Measurements from ENCODE around the gene JARID2. TPM values are rescaled to one million over a fixed set of nuclear protein-coding genes. Genes with fewer than 3 reads are reported as not detected.

JARID2 gene
- polyA plus RNA-seq, 1 of the 3 experiments (the other 2 are of a cell fraction): 3.4 TPM

DNA sequence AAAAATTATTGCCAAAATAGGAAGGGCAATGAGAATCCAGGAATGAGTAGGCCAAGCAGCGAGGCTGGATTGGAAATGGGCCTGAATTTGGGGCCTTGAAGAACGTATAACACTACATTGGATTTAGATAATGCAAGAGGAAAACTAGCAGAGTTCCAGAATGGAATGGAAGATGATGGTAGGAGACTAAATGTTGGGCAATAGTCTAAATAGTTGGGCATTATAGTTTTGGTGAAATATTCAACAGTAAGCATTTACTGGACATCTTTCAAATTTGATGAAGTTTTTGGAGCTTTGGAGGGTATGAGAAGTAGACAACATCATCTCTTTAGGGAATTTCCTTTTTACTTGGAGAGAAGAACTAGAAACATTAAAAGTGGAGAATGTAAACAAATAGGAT lies 3.4 kb upstream of the JARID2 start:
- Histone ChIP-seq H3K27me3 (ENCODE audit: insufficient read depth) (no peaks in the 10 kb centered on the region), H3K27ac (ENCODE audit: low read depth in 2 of 2, low read length in 1 of 2) (no peak overlapping the region), H3K9ac (no peak overlapping the region), H4K20me1 (ENCODE audit: insufficient read depth) (no peaks in the 10 kb centered on the region), H2AFZ (ENCODE audit: low read depth) (no peak overlapping the region), H3K4me3 (ENCODE audit: low read depth in 2 of 2, low read length in 1 of 2) (no peak overlapping the region), H3K9me3 (0 out of 2 replicates have a peak, but pooled peaks cover 3% of the 10 kb centered on the region), H3K36me3 (replicated peaks in 1 of 2; ENCODE audit: control insufficient read depth in 1 of 2, insufficient read depth in 2 of 2, low read length in 1 of 2) (no peaks in the 10 kb centered on the region), H3K79me2 (ENCODE audit: insufficient read depth) (peaks cover 15% of the 10 kb centered on the region), H3K4me2 (no peak overlapping the region), H3K9me2 (no peaks in the 10 kb centered on the region), H3K4me1 (ENCODE audit: control insufficient read depth in 1 of 2, insufficient read depth in 2 of 2, low read depth in 1 of 2, low read length in 1 of 2) (peaks cover 3 to 4% of the 10 kb centered on the region in 2 experiments; a peak in 2 of 4 replicates), H3F3A (replicated peaks; ENCODE audit: insufficient read depth) (peaks cover 3% of the 10 kb centered on the region)
- TF ChIP-seq RFX5 (IDR thresholded peaks at IDR 0.05; ENCODE audit: low read length) (no peak), SMC3 (IDR thresholded peaks at IDR 0.05; ENCODE audit: low read depth, low read length) (no peak), NFIC (IDR thresholded peaks at IDR 0.05; ENCODE audit: borderline replicate concordance) (no peak), EZH2phosphoT487 (IDR thresholded peaks at IDR 0.05; ENCODE audit: borderline replicate concordance, low read depth) (no peak), RXRA (IDR thresholded peaks at IDR 0.05; ENCODE audit: borderline replicate concordance, low read depth) (no peak), TAF1 (IDR thresholded peaks at IDR 0.05; ENCODE audit: borderline replicate concordance, low read depth, low read length) (no peak), NRF1 (IDR thresholded peaks at IDR 0.05; ENCODE audit: low read depth, low read length) (no peak), RAD21 (IDR thresholded peaks at IDR 0.05; ENCODE audit: low read length) (no peak), JUND (IDR thresholded peaks at IDR 0.05) (no peak), FOXJ3 (CRISPR knock-in tag; IDR thresholded peaks at IDR 0.05) (no peak)
- TF ChIP-seq, protein P1, sequence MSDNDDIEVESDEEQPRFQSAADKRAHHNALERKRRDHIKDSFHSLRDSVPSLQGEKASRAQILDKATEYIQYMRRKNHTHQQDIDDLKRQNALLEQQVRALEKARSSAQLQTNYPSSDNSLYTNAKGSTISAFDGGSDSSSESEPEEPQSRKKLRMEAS (IDR thresholded peaks at IDR 0.05; ENCODE audit: low read depth): no peak
- TF ChIP-seq, protein P2, sequence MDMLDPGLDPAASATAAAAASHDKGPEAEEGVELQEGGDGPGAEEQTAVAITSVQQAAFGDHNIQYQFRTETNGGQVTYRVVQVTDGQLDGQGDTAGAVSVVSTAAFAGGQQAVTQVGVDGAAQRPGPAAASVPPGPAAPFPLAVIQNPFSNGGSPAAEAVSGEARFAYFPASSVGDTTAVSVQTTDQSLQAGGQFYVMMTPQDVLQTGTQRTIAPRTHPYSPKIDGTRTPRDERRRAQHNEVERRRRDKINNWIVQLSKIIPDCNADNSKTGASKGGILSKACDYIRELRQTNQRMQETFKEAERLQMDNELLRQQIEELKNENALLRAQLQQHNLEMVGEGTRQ (IDR thresholded peaks at IDR 0.05; ENCODE audit: borderline replicate concordance, low read depth, low read length): no peak
- TF ChIP-seq, protein P3, sequence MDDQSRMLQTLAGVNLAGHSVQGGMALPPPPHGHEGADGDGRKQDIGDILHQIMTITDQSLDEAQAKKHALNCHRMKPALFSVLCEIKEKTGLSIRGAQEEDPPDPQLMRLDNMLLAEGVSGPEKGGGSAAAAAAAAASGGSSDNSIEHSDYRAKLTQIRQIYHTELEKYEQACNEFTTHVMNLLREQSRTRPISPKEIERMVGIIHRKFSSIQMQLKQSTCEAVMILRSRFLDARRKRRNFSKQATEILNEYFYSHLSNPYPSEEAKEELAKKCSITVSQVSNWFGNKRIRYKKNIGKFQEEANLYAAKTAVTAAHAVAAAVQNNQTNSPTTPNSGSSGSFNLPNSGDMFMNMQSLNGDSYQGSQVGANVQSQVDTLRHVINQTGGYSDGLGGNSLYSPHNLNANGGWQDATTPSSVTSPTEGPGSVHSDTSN (IDR thresholded peaks at IDR 0.05): no peak
- TF ChIP-seq, protein P4, sequence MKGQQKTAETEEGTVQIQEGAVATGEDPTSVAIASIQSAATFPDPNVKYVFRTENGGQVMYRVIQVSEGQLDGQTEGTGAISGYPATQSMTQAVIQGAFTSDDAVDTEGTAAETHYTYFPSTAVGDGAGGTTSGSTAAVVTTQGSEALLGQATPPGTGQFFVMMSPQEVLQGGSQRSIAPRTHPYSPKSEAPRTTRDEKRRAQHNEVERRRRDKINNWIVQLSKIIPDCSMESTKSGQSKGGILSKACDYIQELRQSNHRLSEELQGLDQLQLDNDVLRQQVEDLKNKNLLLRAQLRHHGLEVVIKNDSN (IDR thresholded peaks at IDR 0.05; ENCODE audit: borderline replicate concordance, low read depth): no peak
- ChIA-PET CTCF (interaction anchor here (0.6 to 0.7 kb wide), 2 partner anchors 123 to 241 kb away, joined by 3 read pairs; no protein-coding TSS in a partner anchor), POLR2A (no interaction called here)
- 86% methylated on average over 2 of the region's 2 CpGs for WGBS (ENCODE audit: low lambda C conversion rate)
- DNase-seq: no peak

All from SK-N-SH (cell line).